H9 (cell line): ENCODE data around the gene FLT3LG. TPM values are rescaled to one million over a fixed set of nuclear protein-coding genes. Genes with fewer than 3 reads are reported as not detected.

Experiments used
- DNase-seq: peaks from one replicate; pipeline ENCODE4 v3.0.0-alpha.2; 2017
- H2AFZ ChIP-seq: one replicate; pipeline ENCODE4 v1.6.1; 2013; ENCODE audit warnings: mild to moderate bottlenecking, low read length, control low read depth, moderate library complexity
- H2AK5ac ChIP-seq: 2 replicates; pipeline ENCODE4 v1.6.1; 2013; ENCODE audit warnings: low read length, control low read depth, mixed read lengths; ENCODE audit not compliant: insufficient read length
- H2BK120ac ChIP-seq: one replicate; pipeline ENCODE4 v1.6.1; 2013; ENCODE audit warnings: low read depth, mild to moderate bottlenecking, low read length, control low read depth, inconsistent platforms; ENCODE audit not compliant: poor library complexity, severe bottlenecking
- H2BK12ac ChIP-seq: 2 replicates; pipeline ENCODE4 v1.6.1; 2013; ENCODE audit warnings: low read length, control low read depth, mixed read lengths, low read depth; ENCODE audit not compliant: insufficient read length
- H2BK15ac ChIP-seq: 2 replicates; pipeline ENCODE4 v1.6.1; 2013; ENCODE audit warnings: low read depth, low read length, control low read depth
- H2BK20ac ChIP-seq: one replicate; pipeline ENCODE4 v1.6.1; 2013; ENCODE audit warnings: low read depth, mild to moderate bottlenecking, low read length, control low read depth, inconsistent platforms; ENCODE audit not compliant: poor library complexity, severe bottlenecking
- H2BK5ac ChIP-seq: 2 replicates; pipeline ENCODE4 v1.6.1; 2013; ENCODE audit warnings: low read length, control low read depth, mixed read lengths; ENCODE audit not compliant: insufficient read length
- H3K14ac ChIP-seq: 2 replicates; pipeline ENCODE4 v1.6.1; 2013; ENCODE audit warnings: low read length, control low read depth; ENCODE audit not compliant: insufficient read depth
- H3K18ac ChIP-seq: 2 replicates; pipeline ENCODE4 v1.6.1; 2013; ENCODE audit warnings: low read depth, mild to moderate bottlenecking, mixed read lengths, low read length, control low read depth; ENCODE audit not compliant: insufficient read length
- H3K23ac ChIP-seq: 2 replicates; pipeline ENCODE4 v1.6.1; 2013; ENCODE audit warnings: low read length, control low read depth, mixed read lengths, low read depth; ENCODE audit not compliant: insufficient read length
- H3K23me2 ChIP-seq: 2 replicates; pipeline ENCODE4 v1.6.1; 2013; ENCODE audit warnings: low read depth, mild to moderate bottlenecking, mixed read lengths, low read length, control low read depth; ENCODE audit not compliant: insufficient read length, poor library complexity, severe bottlenecking
- H3K27ac ChIP-seq: 2 replicates; pipeline ENCODE4 v1.5.1; 2013; ENCODE audit warnings: low read length, control low read depth, mixed read lengths, low read depth; ENCODE audit not compliant: insufficient read length
- H3K27me3 ChIP-seq: 2 replicates; pipeline ENCODE4 v1.6.1; 2013; ENCODE audit warnings: low read length, control low read depth, inconsistent platforms; ENCODE audit not compliant: insufficient read depth
- H3K4ac ChIP-seq: 2 replicates; pipeline ENCODE4 v1.6.1; 2013; ENCODE audit warnings: low read depth, mild to moderate bottlenecking, control low read depth, inconsistent platforms, low read length, moderate library complexity
- H3K4me1 ChIP-seq: 2 replicates; pipeline ENCODE4 v1.6.1; 2013; ENCODE audit warnings: low read length, control low read depth, inconsistent platforms; ENCODE audit not compliant: insufficient read depth
- H3K4me2 ChIP-seq: 2 replicates; pipeline ENCODE4 v1.6.1; 2013; ENCODE audit warnings: low read length, control low read depth, mixed read lengths; ENCODE audit not compliant: insufficient read length, insufficient read depth
- H3K56ac ChIP-seq: 2 replicates; pipeline ENCODE4 v1.6.1; 2013; ENCODE audit warnings: low read depth, mild to moderate bottlenecking, mixed read lengths, low read length, control low read depth; ENCODE audit not compliant: insufficient read length
- H3K79me1 ChIP-seq: 2 replicates; pipeline ENCODE4 v1.6.1; 2013; ENCODE audit warnings: low read depth, mild to moderate bottlenecking, moderate library complexity, low read length, control low read depth, inconsistent platforms; ENCODE audit not compliant: insufficient read depth, poor library complexity, severe bottlenecking
- H3K79me2 ChIP-seq: 2 replicates; pipeline ENCODE4 v1.6.1; 2013; ENCODE audit warnings: low read length, control low read depth, inconsistent platforms; ENCODE audit not compliant: insufficient read depth
- H3K9ac ChIP-seq: 2 replicates; pipeline ENCODE4 v1.6.1; 2013; ENCODE audit warnings: low read length, control low read depth, mixed read lengths; ENCODE audit not compliant: insufficient read length; ENCODE audit errors: extremely low read depth
- H3K9me3 ChIP-seq: one replicate; pipeline ENCODE4 v1.6.1; 2013; ENCODE audit warnings: low read depth, low read length, inconsistent platforms; ENCODE audit not compliant: control insufficient read depth
- H3T11ph ChIP-seq: one replicate; pipeline ENCODE4 v1.6.1; 2013; ENCODE audit warnings: mild to moderate bottlenecking, low read length, control low read depth, inconsistent platforms
- H4K20me1 ChIP-seq: one replicate; pipeline ENCODE4 v1.6.1; 2013; ENCODE audit not compliant: control insufficient read depth, insufficient read length, insufficient read depth
- H4K5ac ChIP-seq: 2 replicates; pipeline ENCODE4 v1.6.1; 2013; ENCODE audit warnings: low read depth, mild to moderate bottlenecking, mixed read lengths, low read length, control low read depth; ENCODE audit not compliant: insufficient read length
- H4K8ac ChIP-seq: replicated peaks from 2 replicates; pipeline ENCODE4 v1.6.1; 2013; ENCODE audit warnings: low read length, control low read depth, mixed read lengths, low read depth; ENCODE audit not compliant: insufficient read length
- H4K91ac ChIP-seq: 2 replicates; pipeline ENCODE4 v1.6.1; 2013; ENCODE audit warnings: low read depth, mild to moderate bottlenecking, moderate library complexity, mixed read lengths, low read length, control low read depth; ENCODE audit not compliant: insufficient read length
- H3K27ac Mint-ChIP-seq, 3 experiments: 2 replicates in 2 of 3; 3 replicates in 1 of 3; pipeline ENCODE4 v1.8.0; 2020 to 2021; ENCODE audit warnings: mixed read lengths in 3 of 3, mild to moderate bottlenecking in 1 of 3, moderate library complexity in 1 of 3
- H3K27me3 Mint-ChIP-seq: 2 replicates; pipeline ENCODE4 v1.8.0; 2021; ENCODE audit warnings: low read depth, mild to moderate bottlenecking, moderate library complexity, mixed read lengths
- H3K36me3 Mint-ChIP-seq, 3 experiments: 2 replicates in 2 of 3; 3 replicates in 1 of 3; pipeline ENCODE4 v1.8.0; 2020 to 2021; ENCODE audit warnings: low read depth in 3 of 3, mixed read lengths in 3 of 3; ENCODE audit not compliant: insufficient read depth in 1 of 3
- H3K4me1 Mint-ChIP-seq, 2 experiments: 2 replicates each; pipeline ENCODE4 v1.8.0; 2020; ENCODE audit warnings: mixed read lengths in 2 of 2
- H3K4me3 Mint-ChIP-seq, 2 experiments: 2 replicates in 1 of 2; 3 replicates in 1 of 2; pipeline ENCODE4 v1.8.0; 2020 to 2021; ENCODE audit warnings: mild to moderate bottlenecking in 2 of 2, mixed read lengths in 2 of 2, moderate library complexity in 1 of 2
- H3K9me3 Mint-ChIP-seq, 2 experiments: 2 replicates in 1 of 2; 3 replicates in 1 of 2; pipeline ENCODE4 v1.8.0; 2020; ENCODE audit warnings: mild to moderate bottlenecking in 2 of 2, mixed read lengths in 2 of 2, moderate library complexity in 1 of 2
- WGBS: extraction: QIAGEN DNeasy Blood & Tissue Kit; methylation state at CpG from one replicate; pipeline ENCODE4 v1.1.7; 2013; ENCODE audit warnings: missing lambda C conversion rate, low lambda C conversion rate, mixed read lengths; ENCODE audit not compliant: insufficient read length; ENCODE audit errors: extremely low coverage; 5-methylcytosine and 5-hydroxymethylcytosine counted together
- total RNA-seq: library from RNA; stranded (reverse); gene quantifications from 2 replicates; pipeline ENCODE4 v1.2.1, GENCODE V29; 2021
- TF ChIP-seq, protein P1 (sequence below): fragments of 200-600 bp; sonication (generic); conservative IDR thresholded peaks from 3 replicates; pipeline ENCODE4 v1.8.0; 2021; ENCODE audit warnings: antibody characterized with exemption, mild to moderate bottlenecking

Gene FLT3LG
- total RNA-seq, 1 experiment from 2014 or later: 2.1 TPM

DNA sequence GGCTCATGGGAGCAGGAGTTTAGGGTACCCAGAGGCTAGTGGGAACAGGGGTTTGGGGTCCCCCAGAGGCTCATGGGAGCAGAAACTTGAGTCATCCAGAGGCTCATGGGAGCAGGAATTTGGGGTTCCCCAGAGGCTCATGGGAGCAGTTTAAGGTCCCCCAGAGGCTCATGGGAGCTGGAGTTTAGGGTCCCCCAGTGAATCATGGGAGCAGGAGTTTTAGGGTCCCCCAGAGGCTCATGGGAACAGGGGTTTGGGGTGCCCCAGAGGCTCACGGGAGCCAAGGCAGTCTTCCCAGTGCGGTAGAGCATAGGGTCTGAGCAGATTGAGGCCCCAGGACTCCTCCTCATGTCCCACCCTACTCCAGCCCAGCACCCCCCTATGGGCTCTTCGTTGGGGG, 8.6 kb upstream of the FLT3LG start:
- H2AFZ ChIP-seq: no peak overlapping the region
- H4K8ac ChIP-seq: no peak overlapping the region
- no peak overlapping the region for H3K27ac ChIP-seq
- no peaks in the 10 kb centered on the region for H3K9me3 Mint-ChIP-seq
- no CpG with 5 or more reads among the region's 3 CpGs for WGBS
- H3K27me3 Mint-ChIP-seq: no peaks in the 10 kb centered on the region
- H3K79me2 ChIP-seq: no peaks in the 10 kb centered on the region
- no peak overlapping the region for H3K27ac Mint-ChIP-seq
- H3K4ac ChIP-seq: no peak overlapping the region
- H3K9ac ChIP-seq: no peak overlapping the region
- no peak overlapping the region for H2BK15ac ChIP-seq
- DNase-seq: no peak
- H3K23ac ChIP-seq: no peak overlapping the region
- peaks cover 6 to 10% of the 10 kb centered on the region in 2 experiments for H3K4me1 Mint-ChIP-seq
- H4K20me1 ChIP-seq: no peaks in the 10 kb centered on the region
- H3K14ac ChIP-seq: no peak overlapping the region
- H3K18ac ChIP-seq: no peak overlapping the region
- no peak overlapping the region for H4K91ac ChIP-seq
- no peak overlapping the region for H3K4me2 ChIP-seq
- no peaks in the 10 kb centered on the region for H3K27me3 ChIP-seq
- H3K9me3 ChIP-seq: no peaks in the 10 kb centered on the region
- no peak overlapping the region for H4K5ac ChIP-seq
- no peak overlapping the region for H2BK120ac ChIP-seq
- H3K23me2 ChIP-seq: no peaks in the 10 kb centered on the region
- H3T11ph ChIP-seq: no peak overlapping the region
- no peaks in the 10 kb centered on the region for H3K79me1 ChIP-seq
- no peak overlapping the region for H3K56ac ChIP-seq
- no peak overlapping the region for H2AK5ac ChIP-seq
- no peaks in the 10 kb centered on the region for H3K4me1 ChIP-seq
- no peak overlapping the region for H3K4me3 Mint-ChIP-seq
- no peak overlapping the region for H2BK12ac ChIP-seq
- TF ChIP-seq, protein P1, sequence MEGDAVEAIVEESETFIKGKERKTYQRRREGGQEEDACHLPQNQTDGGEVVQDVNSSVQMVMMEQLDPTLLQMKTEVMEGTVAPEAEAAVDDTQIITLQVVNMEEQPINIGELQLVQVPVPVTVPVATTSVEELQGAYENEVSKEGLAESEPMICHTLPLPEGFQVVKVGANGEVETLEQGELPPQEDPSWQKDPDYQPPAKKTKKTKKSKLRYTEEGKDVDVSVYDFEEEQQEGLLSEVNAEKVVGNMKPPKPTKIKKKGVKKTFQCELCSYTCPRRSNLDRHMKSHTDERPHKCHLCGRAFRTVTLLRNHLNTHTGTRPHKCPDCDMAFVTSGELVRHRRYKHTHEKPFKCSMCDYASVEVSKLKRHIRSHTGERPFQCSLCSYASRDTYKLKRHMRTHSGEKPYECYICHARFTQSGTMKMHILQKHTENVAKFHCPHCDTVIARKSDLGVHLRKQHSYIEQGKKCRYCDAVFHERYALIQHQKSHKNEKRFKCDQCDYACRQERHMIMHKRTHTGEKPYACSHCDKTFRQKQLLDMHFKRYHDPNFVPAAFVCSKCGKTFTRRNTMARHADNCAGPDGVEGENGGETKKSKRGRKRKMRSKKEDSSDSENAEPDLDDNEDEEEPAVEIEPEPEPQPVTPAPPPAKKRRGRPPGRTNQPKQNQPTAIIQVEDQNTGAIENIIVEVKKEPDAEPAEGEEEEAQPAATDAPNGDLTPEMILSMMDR: no peak
- no peak overlapping the region for H2BK5ac ChIP-seq
- peaks cover 16 to 25% (median 24%) of the 10 kb centered on the region in 3 experiments; a peak in 6 of 7 replicates for H3K36me3 Mint-ChIP-seq
- H2BK20ac ChIP-seq: no peak overlapping the region
